Neural progenitor cell (in vitro differentiated cells): ENCODE data around the gene TSTD2. TPM values are rescaled to one million over a fixed set of nuclear protein-coding genes. Genes with fewer than 3 reads are reported as not detected.

ENCODE experiments used
- DNase-seq: peaks from one replicate; pipeline ENCODE4 v3.0.0-alpha.2; 2016; ENCODE audit warnings: low spot score
- H2AFZ ChIP-seq: fragments of 200-600 bp; sonication (generic); replicated peaks from 2 replicates; pipeline ENCODE4 v1.6.1; 2016; ENCODE audit warnings: antibody characterized with exemption
- H3F3A ChIP-seq: fragments of 200-600 bp; sonication (generic); 2 replicates; pipeline ENCODE4 v1.6.1; 2016; ENCODE audit warnings: antibody characterized with exemption, low read depth
- H3K27ac ChIP-seq: fragments of 200-600 bp; sonication (generic); 2 replicates; pipeline ENCODE4 v1.5.1; 2016; ENCODE audit warnings: mild to moderate bottlenecking
- H3K27me3 ChIP-seq: fragments of 200-600 bp; sonication (generic); 2 replicates; pipeline ENCODE4 v1.6.1; 2016; ENCODE audit warnings: mild to moderate bottlenecking, moderate library complexity
- H3K36me3 ChIP-seq: fragments of 200-600 bp; sonication (generic); 2 replicates; pipeline ENCODE4 v1.5.1; 2016
- H3K4me1 ChIP-seq: fragments of 200-600 bp; sonication (generic); 2 replicates; pipeline ENCODE4 v1.6.1; 2016; ENCODE audit warnings: mixed run types
- H3K4me2 ChIP-seq: fragments of 200-600 bp; sonication (generic); 2 replicates; pipeline ENCODE4 v1.6.1; 2016
- H3K4me3 ChIP-seq: fragments of 200-600 bp; sonication (generic); 2 replicates; pipeline ENCODE4 v1.5.1; 2016
- H3K79me2 ChIP-seq: fragments of 200-600 bp; sonication (generic); 2 replicates; pipeline ENCODE4 v1.6.1; 2016; ENCODE audit warnings: low read depth
- H3K9ac ChIP-seq: fragments of 200-600 bp; sonication (generic); 2 replicates; pipeline ENCODE4 v1.6.1; 2016
- H3K9me3 ChIP-seq: fragments of 200-600 bp; sonication (generic); 2 replicates; pipeline ENCODE4 v1.5.1; 2016; ENCODE audit warnings: low read depth
- H4K20me1 ChIP-seq: fragments of 200-600 bp; sonication (generic); 2 replicates; pipeline ENCODE4 v1.6.1; 2016; ENCODE audit warnings: low read depth
- H3K27ac Mint-ChIP-seq: 3 replicates; pipeline ENCODE4 v1.8.0; 2021; ENCODE audit warnings: mixed read lengths
- H3K27me3 Mint-ChIP-seq: 2 replicates; pipeline ENCODE4 v1.8.0; 2022; ENCODE audit warnings: low read depth, mild to moderate bottlenecking, inconsistent platforms, moderate library complexity, mixed read lengths; ENCODE audit not compliant: insufficient read depth
- H3K36me3 Mint-ChIP-seq: 3 replicates; pipeline ENCODE4 v1.8.0; 2021; ENCODE audit warnings: mixed read lengths
- H3K4me1 Mint-ChIP-seq: 3 replicates; pipeline ENCODE4 v1.8.0; 2021; ENCODE audit warnings: mixed read lengths
- H3K4me3 Mint-ChIP-seq: 3 replicates; pipeline ENCODE4 v1.8.0; 2021; ENCODE audit warnings: mild to moderate bottlenecking, moderate library complexity, mixed read lengths
- H3K9me3 Mint-ChIP-seq: 3 replicates; pipeline ENCODE4 v1.8.0; 2020; ENCODE audit warnings: mixed read lengths
- EZH2 ChIP-seq: fragments of 200-600 bp; sonication (generic); IDR thresholded peaks from 2 replicates; pipeline ENCODE4 v1.6.1; 2017; ENCODE audit warnings: antibody characterized with exemption, mild to moderate bottlenecking, moderate library complexity
- EZH2phosphoT487 ChIP-seq: fragments of 200-600 bp; sonication (generic); IDR thresholded peaks from 2 replicates; pipeline ENCODE4 v1.6.1; 2017; ENCODE audit warnings: antibody characterized with exemption
- total RNA-seq: library from RNA; depleted of rRNA; stranded (reverse); fragments of >200 nt; gene quantifications from 2 replicates; pipeline ENCODE4 v1.2.3, GENCODE V29; 2015; ENCODE audit warnings: low replicate concordance
- TF ChIP-seq, protein P1 (sequence below): fragments of 200-600 bp; sonication (generic); IDR thresholded peaks from 2 replicates; pipeline ENCODE4 v1.5.1; 2017; ENCODE audit warnings: antibody characterized with exemption, mild to moderate bottlenecking

Gene TSTD2
- total RNA-seq, 1 donor from 2014 or later, result 45.4 TPM

DNA sequence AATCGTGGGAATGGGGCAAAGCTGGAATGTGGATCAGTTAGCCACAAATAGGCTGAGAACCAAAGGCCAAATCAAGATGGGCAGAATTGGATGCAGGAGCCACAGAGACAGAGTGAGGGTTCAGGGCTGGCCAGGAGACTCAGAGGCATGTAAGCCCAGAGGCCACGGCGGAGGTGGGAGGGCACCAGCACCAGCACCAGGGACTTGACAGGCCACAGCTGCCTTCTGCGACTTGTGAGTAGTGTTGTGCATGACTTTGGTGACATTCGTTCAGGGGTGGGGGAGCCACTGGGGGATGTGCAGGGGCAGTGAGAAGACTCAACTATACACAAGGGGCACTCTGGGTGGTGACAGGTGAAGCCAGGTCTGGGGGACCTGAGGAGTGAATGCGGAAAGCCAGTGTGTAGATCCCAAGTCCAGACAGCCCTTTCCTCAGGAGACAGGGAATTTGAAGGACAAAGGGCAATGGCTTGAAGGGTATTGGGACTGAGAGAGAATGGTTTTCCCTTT, 78.5 kb downstream of the TSTD2 start:
- no peaks in the 10 kb centered on the region for H3F3A ChIP-seq
- Mint-ChIP-seq H3K27me3 (peaks cover 3% of the 10 kb centered on the region), H3K36me3 (no peaks in the 10 kb centered on the region), H3K27ac (no peak overlapping the region), H3K4me3 (no peak overlapping the region), H3K9me3 (no peaks in the 10 kb centered on the region), H3K4me1 (peaks cover 5% of the 10 kb centered on the region)
- no peak overlapping the region for H3K4me3 ChIP-seq
- H2AFZ ChIP-seq, result peak overlapping the region; percentile 57
- no peak overlapping the region for H3K4me2 ChIP-seq
- no peak overlapping the region for H3K27ac ChIP-seq
- TF ChIP-seq, protein P1, sequence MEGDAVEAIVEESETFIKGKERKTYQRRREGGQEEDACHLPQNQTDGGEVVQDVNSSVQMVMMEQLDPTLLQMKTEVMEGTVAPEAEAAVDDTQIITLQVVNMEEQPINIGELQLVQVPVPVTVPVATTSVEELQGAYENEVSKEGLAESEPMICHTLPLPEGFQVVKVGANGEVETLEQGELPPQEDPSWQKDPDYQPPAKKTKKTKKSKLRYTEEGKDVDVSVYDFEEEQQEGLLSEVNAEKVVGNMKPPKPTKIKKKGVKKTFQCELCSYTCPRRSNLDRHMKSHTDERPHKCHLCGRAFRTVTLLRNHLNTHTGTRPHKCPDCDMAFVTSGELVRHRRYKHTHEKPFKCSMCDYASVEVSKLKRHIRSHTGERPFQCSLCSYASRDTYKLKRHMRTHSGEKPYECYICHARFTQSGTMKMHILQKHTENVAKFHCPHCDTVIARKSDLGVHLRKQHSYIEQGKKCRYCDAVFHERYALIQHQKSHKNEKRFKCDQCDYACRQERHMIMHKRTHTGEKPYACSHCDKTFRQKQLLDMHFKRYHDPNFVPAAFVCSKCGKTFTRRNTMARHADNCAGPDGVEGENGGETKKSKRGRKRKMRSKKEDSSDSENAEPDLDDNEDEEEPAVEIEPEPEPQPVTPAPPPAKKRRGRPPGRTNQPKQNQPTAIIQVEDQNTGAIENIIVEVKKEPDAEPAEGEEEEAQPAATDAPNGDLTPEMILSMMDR, result no peak
- TF ChIP-seq EZH2, result no peak
- no peak for TF ChIP-seq EZH2phosphoT487
- H3K27me3 ChIP-seq, result no peaks in the 10 kb centered on the region
- no peak for DNase-seq
- no peaks in the 10 kb centered on the region for H3K36me3 ChIP-seq
- no peaks in the 10 kb centered on the region for H3K79me2 ChIP-seq
- H3K9ac ChIP-seq, result no peak overlapping the region
- no peaks in the 10 kb centered on the region for H3K9me3 ChIP-seq
- no peaks in the 10 kb centered on the region for H4K20me1 ChIP-seq
- H3K4me1 ChIP-seq, result peaks cover 7% of the 10 kb centered on the region

DNA sequence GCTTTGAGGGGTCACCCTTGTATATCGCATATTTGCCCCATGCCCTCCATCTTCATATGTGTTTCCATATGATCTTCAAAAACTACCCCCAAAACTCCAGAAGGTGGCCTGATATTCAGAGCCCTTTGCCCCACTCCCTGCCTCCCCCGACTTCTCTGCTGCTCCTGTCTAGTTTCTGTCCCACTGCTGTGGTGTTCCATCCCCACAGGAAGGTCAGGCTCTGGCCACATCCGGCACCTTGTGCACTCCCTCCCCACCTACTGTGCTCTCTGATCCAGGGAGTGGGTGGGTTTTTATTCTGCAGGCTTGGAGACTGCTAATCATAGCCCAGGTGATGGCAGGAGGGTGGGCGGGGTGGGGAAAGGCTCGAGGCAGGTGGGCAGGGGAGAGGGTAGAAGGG, 79.3 kb downstream of the TSTD2 start:
- TF ChIP-seq EZH2phosphoT487, result no peak
- TF ChIP-seq, protein P1, result no peak
- no peak for TF ChIP-seq EZH2
- H3K4me2 ChIP-seq, result no peak overlapping the region
- H3K4me1 Mint-ChIP-seq, result peaks cover 5% of the 10 kb centered on the region
- no peak overlapping the region for H3K27ac ChIP-seq
- no peak overlapping the region for H2AFZ ChIP-seq
- H3K27ac Mint-ChIP-seq, result no peak overlapping the region
- no peak overlapping the region for H3K9ac ChIP-seq
- no peaks in the 10 kb centered on the region for H3K36me3 Mint-ChIP-seq
- no peaks in the 10 kb centered on the region for H3F3A ChIP-seq
- H3K79me2 ChIP-seq, result no peaks in the 10 kb centered on the region
- DNase-seq, result no peak
- no peak overlapping the region for H3K4me3 ChIP-seq
- peaks cover 5% of the 10 kb centered on the region for H3K27me3 Mint-ChIP-seq
- no peaks in the 10 kb centered on the region for H3K9me3 ChIP-seq
- H3K27me3 ChIP-seq, result no peaks in the 10 kb centered on the region
- no peaks in the 10 kb centered on the region for H4K20me1 ChIP-seq
- H3K4me1 ChIP-seq, result peaks cover 7% of the 10 kb centered on the region
- no peak overlapping the region for H3K4me3 Mint-ChIP-seq
- no peaks in the 10 kb centered on the region for H3K36me3 ChIP-seq
- H3K9me3 Mint-ChIP-seq, result no peaks in the 10 kb centered on the region

DNA sequence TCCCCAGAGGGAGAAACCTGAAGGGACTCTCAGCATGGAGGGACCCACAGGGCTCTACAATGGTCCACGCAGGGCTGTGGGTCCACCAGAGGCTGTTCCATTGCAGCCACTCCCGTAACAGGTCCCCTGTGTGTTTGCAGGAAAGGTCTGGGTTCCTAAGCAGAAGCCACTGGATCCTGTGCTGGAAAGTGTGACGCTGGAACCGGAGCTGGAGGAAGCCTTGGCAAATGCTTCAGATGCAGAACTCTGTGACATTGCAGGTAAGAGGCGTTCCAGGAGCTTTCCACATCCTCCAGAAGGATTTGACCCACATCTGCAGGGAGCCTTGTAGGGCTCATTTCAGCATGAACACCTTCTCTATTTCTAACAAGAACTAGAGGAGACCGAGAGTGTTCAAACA, 80.0 kb downstream of the TSTD2 start:
- Histone ChIP-seq H3K9ac (no peak overlapping the region), H3K27me3 (no peaks in the 10 kb centered on the region), H4K20me1 (no peaks in the 10 kb centered on the region), H3K79me2 (no peaks in the 10 kb centered on the region), H3K9me3 (no peaks in the 10 kb centered on the region), H3K27ac (no peak overlapping the region), H3K36me3 (no peaks in the 10 kb centered on the region), H3F3A (no peaks in the 10 kb centered on the region), H3K4me3 (no peak overlapping the region), H3K4me2 (no peak overlapping the region), H3K4me1 (peaks cover 7% of the 10 kb centered on the region), H2AFZ (no peak overlapping the region)
- no peak for DNase-seq
- Mint-ChIP-seq H3K36me3 (no peaks in the 10 kb centered on the region), H3K27ac (no peak overlapping the region), H3K4me1 (peaks cover 5% of the 10 kb centered on the region), H3K4me3 (no peak overlapping the region), H3K9me3 (no peaks in the 10 kb centered on the region), H3K27me3 (peaks cover 5% of the 10 kb centered on the region)
- TF ChIP-seq, protein P1, result no peak
- no peak for TF ChIP-seq EZH2phosphoT487
- TF ChIP-seq EZH2, result no peak
